NCI-H1694 (cell line): ENCODE results near the gene SUPT20HL1.

Experiments used
- DNase-seq: peaks from one replicate; lab custom pipeline; 2025; lab: John Stamatoyannopoulos, UW

SUPT20HL1 gene

DNA sequence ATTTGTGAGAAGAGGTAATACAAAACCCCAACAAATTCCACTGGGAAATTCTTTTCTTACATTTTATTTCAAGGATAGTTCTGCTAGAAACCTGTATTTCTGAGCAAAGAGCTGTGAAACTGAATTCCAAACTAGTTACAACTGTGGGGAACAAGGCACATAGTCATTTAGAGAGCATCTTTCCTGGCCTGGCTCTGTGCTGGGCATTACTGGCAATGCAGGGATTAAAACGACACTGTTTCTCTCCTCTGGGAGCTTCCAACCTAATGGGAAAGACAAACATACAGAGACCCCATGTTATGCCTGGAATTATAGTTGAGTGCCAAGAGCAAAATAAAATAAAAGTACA lies 36.5 kb downstream of the SUPT20HL1 start:
- DNase-seq: no peak

DNA sequence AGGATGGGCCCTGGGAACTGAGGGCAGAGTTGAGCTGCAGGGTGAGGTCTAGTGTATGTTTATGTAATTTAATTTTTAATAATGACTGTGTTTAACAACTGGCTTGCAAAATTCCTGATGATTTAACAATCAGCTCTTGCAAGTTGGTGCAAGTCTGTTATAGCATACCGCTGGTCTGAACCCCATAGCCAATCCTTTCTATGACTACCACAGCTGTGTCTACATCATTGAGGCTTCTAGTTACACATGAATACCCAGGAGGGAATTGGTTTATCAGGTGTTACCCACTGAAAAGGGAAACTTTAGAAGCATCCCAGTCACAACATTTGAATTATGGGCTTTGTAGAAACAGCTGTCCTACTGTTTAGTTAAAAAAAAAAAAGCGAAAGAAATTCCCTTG lies 38.3 kb downstream of the SUPT20HL1 start:
- no peak for DNase-seq

DNA sequence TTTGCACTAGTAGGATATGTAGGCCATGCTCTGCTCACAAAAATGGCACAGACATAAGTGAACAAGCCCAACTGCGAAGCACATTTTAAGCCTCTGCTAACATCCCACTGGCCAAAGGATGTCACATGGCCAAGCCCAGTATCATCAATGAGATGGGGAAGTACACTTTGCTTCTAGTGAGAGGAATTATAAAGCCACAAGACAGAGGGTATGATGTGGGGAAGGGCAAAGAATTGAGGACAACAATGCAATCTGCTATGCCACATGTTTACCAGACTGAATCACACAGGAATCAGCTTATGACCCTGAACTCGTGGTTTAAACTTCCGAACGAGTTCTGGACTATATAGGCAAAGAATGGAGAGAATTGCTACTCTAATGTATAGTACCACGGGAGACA lies 39.1 kb downstream of the SUPT20HL1 start:
- DNase-seq: no peak

GRCh38 chrX:24405959-24406358 lies 45.5 kb downstream of the SUPT20HL1 start:
- no peak for DNase-seq
